BLaER1 treated with 17β-estradiol and CSF1 and Interleukin-3, amounts not matched to agents 10 nM and 100 nM (cell line): Measurements from ENCODE around the gene GRAMD2B.

Experiments
- H3K27ac ChIP-seq, 11 experiments: shearing (Covaris generic); formaldehyde crosslinking; 2 replicates each; pipeline ENCODE4 v1.8.1; 2022
- H3K27me3 ChIP-seq, 11 experiments: shearing (Covaris generic); formaldehyde crosslinking; 2 replicates each; pipeline ENCODE4 v1.8.1; 2022
- H3K36me3 ChIP-seq, 11 experiments: shearing (Covaris generic); formaldehyde crosslinking; 2 replicates each; pipeline ENCODE4 v1.8.1; 2022
- H3K4me1 ChIP-seq, 10 experiments: shearing (Covaris generic); formaldehyde crosslinking; 2 replicates each; pipeline ENCODE4 v1.8.1; 2022
- H3K4me2 ChIP-seq, 11 experiments: shearing (Covaris generic); formaldehyde crosslinking; 2 replicates each; pipeline ENCODE4 v1.8.1; 2022
- H3K4me3 ChIP-seq, 10 experiments: shearing (Covaris generic); formaldehyde crosslinking; 2 replicates each; pipeline ENCODE4 v1.8.1; 2022
- H3K9ac ChIP-seq, 11 experiments: shearing (Covaris generic); formaldehyde crosslinking; 2 replicates each; pipeline ENCODE4 v1.8.1; 2022
- H3K9me3 ChIP-seq, 11 experiments: shearing (Covaris generic); formaldehyde crosslinking; replicated peaks in 1 of 11; 2 replicates each; pipeline ENCODE4 v1.8.1; 2022
- H4K20me1 ChIP-seq, 11 experiments: shearing (Covaris generic); formaldehyde crosslinking; 2 replicates each; pipeline ENCODE4 v1.8.1; 2022
- Cebpa-rat ChIP-seq, 11 experiments: shearing (Covaris generic); IDR thresholded peaks; 2 replicates each; pipeline ENCODE4 v1.8.1; 2022

GRAMD2B gene

DNA sequence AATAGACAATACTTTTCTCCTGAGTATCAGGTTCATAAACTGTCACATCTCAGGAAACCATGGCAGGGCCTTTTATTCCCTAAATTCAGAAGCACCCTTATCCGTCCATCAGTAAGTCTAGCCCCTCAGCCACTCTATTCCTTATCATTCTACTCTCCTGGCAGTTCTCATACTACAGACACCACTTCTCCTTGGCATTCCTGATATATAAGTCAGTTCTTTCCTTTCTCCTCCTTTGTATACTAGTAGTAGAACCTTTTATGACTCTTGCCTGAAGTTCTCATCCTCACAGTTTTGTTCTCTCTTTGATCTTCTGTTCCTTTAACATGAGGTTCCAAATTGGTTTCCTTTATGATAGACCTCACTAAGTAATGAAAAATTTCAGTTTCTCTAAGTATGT, 29.3 kb downstream of the GRAMD2B start:
- H3K27me3 ChIP-seq = no peaks in the 10 kb centered on the region
- H3K4me3 ChIP-seq = no peak overlapping the region
- no peak overlapping the region for H3K9ac ChIP-seq
- H3K27ac ChIP-seq = no peak overlapping the region
- no peaks in the 10 kb centered on the region for H3K9me3 ChIP-seq
- H3K4me1 ChIP-seq = peaks cover 0 to 17% (median 6%) of the 10 kb centered on the region in 10 experiments; a peak in 11 of 20 replicates
- no peak overlapping the region for H3K4me2 ChIP-seq
- H4K20me1 ChIP-seq = no peaks in the 10 kb centered on the region
- TF ChIP-seq Cebpa-rat (IDR thresholded peaks at IDR 0.05) = no peak
- H3K36me3 ChIP-seq = no peaks in the 10 kb centered on the region

DNA sequence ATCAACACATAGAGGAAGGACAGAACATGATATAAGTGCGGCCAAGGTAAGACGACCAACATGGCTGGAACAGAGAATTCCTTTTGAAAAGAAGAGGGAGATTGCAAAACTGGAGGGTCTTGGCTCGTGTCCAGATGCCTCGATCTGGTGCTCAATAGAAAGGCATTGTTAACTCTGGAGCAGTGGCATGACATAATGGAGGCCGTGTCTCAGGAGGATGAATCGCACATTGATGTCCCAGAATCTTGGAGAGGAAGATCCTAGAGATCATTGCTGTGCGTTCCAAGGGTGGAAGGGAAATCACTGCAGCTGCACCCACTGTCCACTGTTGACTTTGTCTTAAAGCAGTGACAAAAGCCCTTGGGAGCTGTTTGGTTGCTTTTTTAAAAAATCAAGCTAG, 30.9 kb downstream of the GRAMD2B start:
- H4K20me1 ChIP-seq = no peaks in the 10 kb centered on the region
- no peak overlapping the region for H3K9ac ChIP-seq
- TF ChIP-seq Cebpa-rat (IDR thresholded peaks at IDR 0.05) = no peak
- no peak overlapping the region for H3K4me2 ChIP-seq
- no peaks in the 10 kb centered on the region for H3K27me3 ChIP-seq
- H3K4me1 ChIP-seq = peaks cover 0 to 17% (median 9%) of the 10 kb centered on the region in 10 experiments; a peak in 11 of 20 replicates
- H3K36me3 ChIP-seq = no peaks in the 10 kb centered on the region
- no peak overlapping the region for H3K27ac ChIP-seq
- no peaks in the 10 kb centered on the region for H3K9me3 ChIP-seq
- H3K4me3 ChIP-seq = no peak overlapping the region

GRCh38 chr5:126454535-126454934, 31.3 kb downstream of the GRAMD2B start:
- Histone ChIP-seq H4K20me1 (no peaks in the 10 kb centered on the region), H3K36me3 (no peaks in the 10 kb centered on the region), H3K27ac (no peak overlapping the region), H3K27me3 (no peaks in the 10 kb centered on the region), H3K4me3 (no peak overlapping the region), H3K9me3 (no peaks in the 10 kb centered on the region), H3K4me2 (no peak overlapping the region), H3K4me1 (peaks cover 0 to 17% (median 9%) of the 10 kb centered on the region in 10 experiments; a peak in 11 of 20 replicates), H3K9ac (no peak overlapping the region)
- TF ChIP-seq Cebpa-rat (IDR thresholded peaks at IDR 0.05) = no peak

- H3K27me3 ChIP-seq = no peaks in the 10 kb centered on the region
- H3K4me3 ChIP-seq = no peak overlapping the region
- H3K9me3 ChIP-seq = no peaks in the 10 kb centered on the region
- no peak overlapping the region for H3K9ac ChIP-seq
- H3K27ac ChIP-seq = no peak overlapping the region
- TF ChIP-seq Cebpa-rat (IDR thresholded peaks at IDR 0.05) = no peak
- peaks cover 0 to 12% (median 3%) of the 10 kb centered on the region in 10 experiments; a peak in 5 of 20 replicates for H3K4me1 ChIP-seq
- no peaks in the 10 kb centered on the region for H3K36me3 ChIP-seq
- H4K20me1 ChIP-seq = no peaks in the 10 kb centered on the region
- H3K4me2 ChIP-seq = no peak overlapping the region
Observed at GRCh38 chr5:126455264-126455663, 32.1 kb downstream of the GRAMD2B start.

DNA sequence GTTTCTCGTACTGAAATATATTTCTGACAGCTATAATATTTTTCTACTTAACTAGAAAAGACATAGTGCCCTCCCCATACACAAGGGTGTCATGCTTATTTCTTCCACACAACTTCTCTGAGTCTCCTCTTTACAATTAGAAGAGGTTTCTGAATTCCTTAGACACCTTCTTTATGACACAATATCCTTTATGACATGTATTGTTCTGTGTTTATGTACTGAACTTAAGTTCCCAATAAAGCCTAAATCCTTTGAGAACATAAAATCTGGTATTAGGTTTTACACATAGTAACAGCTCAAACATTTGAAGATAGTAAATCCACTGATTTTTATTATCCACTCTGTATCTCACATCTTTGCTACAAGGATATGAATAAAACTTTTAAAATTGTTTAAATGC, 32.5 kb downstream of the GRAMD2B start:
- H3K36me3 ChIP-seq = no peaks in the 10 kb centered on the region
- no peaks in the 10 kb centered on the region for H4K20me1 ChIP-seq
- no peak overlapping the region for H3K4me3 ChIP-seq
- H3K9ac ChIP-seq = no peak overlapping the region
- no peaks in the 10 kb centered on the region for H3K9me3 ChIP-seq
- H3K4me1 ChIP-seq = peaks cover 0 to 10% (median 0%) of the 10 kb centered on the region in 10 experiments; a peak in 4 of 20 replicates
- no peak for TF ChIP-seq Cebpa-rat (IDR thresholded peaks at IDR 0.05)
- no peak overlapping the region for H3K4me2 ChIP-seq
- H3K27me3 ChIP-seq = no peaks in the 10 kb centered on the region
- no peak overlapping the region for H3K27ac ChIP-seq

DNA sequence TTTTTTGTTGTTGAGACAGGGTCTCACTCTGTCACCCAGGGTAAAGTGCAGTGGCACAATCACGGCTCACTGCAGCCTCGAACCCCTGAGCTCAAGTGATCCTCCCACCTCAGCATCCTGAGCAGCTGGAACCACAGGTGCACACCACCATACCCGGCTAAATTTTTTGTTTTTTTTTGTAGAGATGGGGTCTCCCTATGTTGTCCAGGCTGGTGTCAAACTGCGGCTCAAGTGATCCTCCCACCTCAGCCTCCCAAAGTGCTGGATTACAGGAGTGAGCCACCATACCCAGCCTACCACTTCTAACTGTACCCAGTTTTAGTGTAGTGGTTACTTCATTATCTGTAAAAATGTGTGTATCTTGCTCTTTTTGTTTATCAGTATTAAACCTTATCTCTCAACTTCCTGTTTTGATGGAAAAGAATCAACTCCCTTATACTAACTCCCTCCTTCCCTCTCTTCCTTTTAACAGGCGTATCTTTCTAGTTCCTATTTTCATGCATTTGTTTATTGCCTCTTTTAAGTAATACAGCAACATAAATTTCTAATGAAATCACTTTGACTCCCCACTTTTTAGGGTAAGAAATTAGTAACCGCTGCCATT, 33.1 kb downstream of the GRAMD2B start:
- Histone ChIP-seq H3K4me2 (no peak overlapping the region), H3K9me3 (no peaks in the 10 kb centered on the region), H3K9ac (no peak overlapping the region), H3K4me1 (peaks cover 0 to 4% (median 0%) of the 10 kb centered on the region in 10 experiments; a peak in 1 of 20 replicates), H3K36me3 (no peaks in the 10 kb centered on the region), H3K27me3 (no peaks in the 10 kb centered on the region), H3K4me3 (no peak overlapping the region), H4K20me1 (no peaks in the 10 kb centered on the region), H3K27ac (no peak overlapping the region)
- no peak for TF ChIP-seq Cebpa-rat (IDR thresholded peaks at IDR 0.05)

GRCh38 chr5:126460459-126460858, 37.2 kb downstream of the GRAMD2B start:
- Histone ChIP-seq H3K27me3 (no peaks in the 10 kb centered on the region), H3K36me3 (no peaks in the 10 kb centered on the region), H3K4me1 (peaks cover 7 to 17% (median 11%) of the 10 kb centered on the region in 10 experiments; a peak in 19 of 20 replicates), H3K9ac (no peak overlapping the region), H3K4me2 (no peak overlapping the region), H3K9me3 (no peaks in the 10 kb centered on the region), H4K20me1 (no peaks in the 10 kb centered on the region), H3K27ac (no peak overlapping the region), H3K4me3 (no peak overlapping the region)
- no peak for TF ChIP-seq Cebpa-rat (IDR thresholded peaks at IDR 0.05)

- Histone ChIP-seq H3K9ac (no peak overlapping the region), H3K4me1 (peaks cover 7 to 17% (median 11%) of the 10 kb centered on the region in 10 experiments; a peak in 19 of 20 replicates), H3K36me3 (no peaks in the 10 kb centered on the region), H3K9me3 (no peaks in the 10 kb centered on the region), H3K4me3 (no peak overlapping the region), H3K27me3 (no peaks in the 10 kb centered on the region), H3K27ac (no peak overlapping the region), H3K4me2 (no peak overlapping the region), H4K20me1 (no peaks in the 10 kb centered on the region)
- no peak for TF ChIP-seq Cebpa-rat (IDR thresholded peaks at IDR 0.05)
Observed at GRCh38 chr5:126460977-126461376, 37.8 kb downstream of the GRAMD2B start.

GRCh38 chr5:126461838-126462237, 38.6 kb downstream of the GRAMD2B start:
- no peak overlapping the region for H3K27ac ChIP-seq
- no peaks in the 10 kb centered on the region for H3K9me3 ChIP-seq
- TF ChIP-seq Cebpa-rat (IDR thresholded peaks at IDR 0.05) = no peak
- no peaks in the 10 kb centered on the region for H4K20me1 ChIP-seq
- peaks cover 7 to 17% (median 10%) of the 10 kb centered on the region in 10 experiments; a peak in 18 of 20 replicates for H3K4me1 ChIP-seq
- H3K9ac ChIP-seq = no peak overlapping the region
- no peaks in the 10 kb centered on the region for H3K27me3 ChIP-seq
- no peaks in the 10 kb centered on the region for H3K36me3 ChIP-seq
- no peak overlapping the region for H3K4me3 ChIP-seq
- H3K4me2 ChIP-seq = peak overlapping the region in 10 of 11 experiments; percentile 2 to 53 (median 36); a peak in 14 of 22 replicates
